NCI-H2029 treated with DMSO at 0.1 percent for 48 hours (cell line): ENCODE measurements around the gene HMX1.
A peak's percentile ranks its signal among the peaks of the same experiment; 100 is the strongest.

ENCODE experiments used
- DNase-seq: peaks from one replicate; lab custom pipeline; 2025; lab: John Stamatoyannopoulos, UW

Gene HMX1

DNA sequence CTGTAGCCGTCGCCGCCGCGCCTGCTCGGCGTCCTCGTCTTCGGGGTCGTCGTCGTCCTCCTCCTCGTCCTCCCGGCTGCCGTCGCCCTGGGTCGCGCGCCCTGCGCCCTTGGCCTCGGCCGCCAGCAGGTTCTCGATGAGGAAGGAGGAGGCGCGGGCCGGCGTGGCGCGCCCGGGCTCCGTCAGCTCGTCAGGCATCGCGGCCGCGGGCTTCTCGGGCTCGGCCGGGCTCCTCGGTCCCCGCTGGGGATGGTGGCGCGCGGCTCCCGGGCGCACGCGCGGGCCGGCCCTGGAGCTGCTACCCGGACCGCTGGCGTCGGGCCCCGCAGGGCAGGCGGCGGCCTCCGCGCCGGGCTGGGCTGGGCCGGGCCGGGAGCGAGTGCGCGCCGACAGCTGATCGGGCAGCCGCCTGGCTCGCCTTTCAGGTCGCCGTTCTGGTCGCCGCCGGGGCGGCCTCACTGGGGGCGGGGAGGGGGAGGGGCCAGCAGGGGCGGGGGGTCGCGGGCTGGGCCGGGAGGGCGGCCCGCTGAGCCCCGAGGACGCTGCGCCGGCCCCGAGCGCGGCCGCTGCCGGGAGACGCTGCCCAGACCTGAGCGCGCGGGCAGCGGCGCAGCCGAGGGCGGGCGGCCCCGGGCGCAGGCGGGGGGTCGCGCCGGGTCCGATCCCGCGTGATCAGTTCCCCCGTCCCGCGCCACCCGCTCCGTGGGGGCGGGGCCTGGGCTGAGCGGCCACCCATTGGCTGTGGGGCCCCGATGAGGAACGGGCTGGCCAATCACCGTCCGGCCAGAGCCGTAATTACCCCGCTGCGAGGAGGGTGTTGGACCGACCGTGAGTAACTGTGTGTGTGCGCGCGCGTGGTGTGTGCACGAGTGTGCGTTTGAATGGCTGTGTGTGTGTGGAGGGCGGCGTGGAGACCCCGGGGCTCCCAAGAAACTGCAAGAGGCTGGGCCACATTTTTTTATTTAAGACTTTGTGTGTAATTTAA lies at the start of gene HMX1:
TSS of gene HMX1 (minus strand) at position 423 of the 985 bp plus-strand sequence. CDS start at position 198, 225 bp downstream.
- DNase-seq: no peak

DNA sequence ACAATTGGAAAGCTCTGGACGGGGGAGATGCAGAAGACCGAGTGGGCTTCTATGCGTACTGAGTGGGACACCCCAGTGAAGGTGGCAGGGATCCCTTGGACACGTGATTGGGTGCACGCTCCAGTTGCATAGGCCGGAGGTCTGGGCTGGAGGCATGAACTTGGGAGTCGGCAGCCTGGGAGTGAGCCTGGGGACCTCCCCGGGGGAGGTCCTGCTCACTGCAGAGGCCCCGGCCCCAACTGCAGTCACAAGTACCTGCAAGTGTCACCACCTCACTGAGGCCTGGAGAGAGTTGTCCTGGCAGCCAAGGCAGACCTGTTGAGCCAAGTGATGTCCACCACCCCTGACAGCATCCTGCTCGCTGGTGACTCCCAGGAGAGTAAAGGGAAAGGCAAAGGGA lies 49.3 kb upstream of the HMX1 start:
- no peak for DNase-seq

DNA sequence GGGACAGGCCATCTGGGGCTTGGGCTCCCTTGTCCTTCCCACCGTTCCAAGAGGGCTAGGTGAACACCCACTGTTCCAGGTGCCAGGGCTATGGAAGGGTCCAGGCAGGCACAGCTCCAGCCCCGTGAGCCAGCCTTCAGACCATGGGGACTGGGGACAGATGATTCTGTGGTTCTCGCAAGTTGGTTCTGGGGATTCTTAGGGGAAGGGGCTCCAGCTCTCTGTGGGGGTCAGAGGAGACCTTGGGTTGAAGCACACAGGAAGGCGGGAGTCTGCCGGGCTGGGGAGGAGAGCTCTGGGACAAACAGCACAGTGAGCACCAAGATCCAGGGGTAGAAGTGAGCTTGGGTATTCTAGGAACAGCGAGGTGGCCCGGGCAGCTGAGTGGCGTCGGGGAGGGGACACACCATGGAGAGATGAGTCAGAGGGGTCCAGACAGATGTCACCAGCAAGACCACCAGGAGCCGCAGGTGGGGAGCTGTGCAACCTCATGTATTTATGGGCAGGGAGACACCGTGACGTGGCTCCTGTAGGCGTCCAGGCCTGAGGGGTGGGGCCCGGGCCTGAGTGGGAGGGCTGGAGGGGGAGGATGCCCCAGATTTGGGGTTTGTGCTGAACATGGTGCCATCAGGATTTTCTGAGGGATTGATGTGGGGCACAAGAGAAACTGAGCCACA lies 48.8 kb upstream of the HMX1 start:
- DNase-seq: no peak

DNA sequence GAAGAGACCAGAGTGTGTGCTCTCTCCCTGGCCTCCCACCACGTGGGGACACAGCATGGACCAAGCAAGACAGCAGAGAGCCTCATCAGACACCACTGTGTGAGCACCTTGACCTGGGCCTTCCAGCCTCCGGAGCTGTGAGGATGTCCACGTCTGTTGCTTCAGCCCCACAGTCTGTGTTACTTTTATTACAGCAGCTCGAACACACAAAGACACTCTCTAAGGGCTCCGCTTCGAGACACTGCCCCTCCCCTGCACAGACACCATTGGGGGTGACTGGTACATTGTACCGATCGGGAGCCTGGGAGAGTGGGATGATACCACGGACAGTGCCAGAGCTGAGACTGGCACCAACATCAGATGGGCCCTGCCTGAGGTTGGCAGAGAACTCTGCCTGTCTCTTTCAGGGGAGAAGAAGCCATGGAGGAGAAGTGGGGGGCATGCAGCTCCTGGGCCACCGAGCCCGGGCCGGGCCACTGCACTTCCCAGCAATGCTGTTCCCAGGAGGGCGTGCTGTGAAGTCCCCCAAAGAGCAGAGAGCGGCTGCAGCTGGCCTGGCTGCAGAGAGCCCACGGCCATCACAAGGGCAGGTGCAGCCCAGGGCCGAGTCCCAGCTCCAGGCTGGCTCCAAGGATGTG lies 48.1 kb upstream of the HMX1 start:
- DNase-seq: no peak

DNA sequence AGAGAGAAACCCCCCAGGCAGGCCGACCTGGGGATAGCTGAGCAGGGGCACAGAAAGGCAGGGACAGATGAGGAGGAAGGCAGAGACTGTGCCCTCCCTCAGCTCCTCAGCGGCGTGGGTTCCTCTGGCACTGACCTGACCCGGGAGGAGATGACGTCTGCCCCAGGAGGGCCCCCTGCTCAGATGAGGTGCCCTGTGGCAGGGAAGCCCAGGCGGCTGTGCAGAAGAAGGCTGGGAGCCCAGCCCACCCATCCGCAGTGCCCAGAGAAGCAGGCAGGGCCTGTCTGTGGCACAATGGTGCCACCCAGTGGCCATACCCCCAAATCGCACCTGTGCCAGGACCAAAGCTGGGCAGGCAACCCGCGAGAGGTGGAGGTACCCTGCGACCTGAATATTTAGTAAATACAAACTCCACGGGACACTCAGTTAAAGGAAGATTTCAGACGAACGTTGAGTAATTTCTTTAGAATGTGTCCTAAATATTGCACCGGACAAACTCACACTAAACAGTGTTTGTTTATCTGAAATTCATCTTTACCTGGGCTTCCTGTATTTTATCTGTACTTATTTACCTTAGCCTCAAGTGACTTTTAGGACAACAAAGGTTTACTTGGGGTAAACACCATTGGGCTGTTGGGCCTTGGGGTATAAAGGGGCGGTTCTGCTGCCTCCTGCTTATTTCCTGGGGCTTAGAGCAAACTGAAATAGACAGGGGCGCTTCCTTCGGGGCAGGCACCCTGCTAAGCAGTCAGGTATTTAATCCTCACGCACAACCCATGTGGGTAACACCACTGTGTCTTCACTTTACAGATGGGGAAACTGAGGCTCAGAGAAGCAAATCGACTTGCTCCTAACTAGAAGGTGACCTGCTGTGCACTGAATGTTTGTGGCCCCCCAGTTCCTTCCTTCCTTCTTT lies 46.5 kb upstream of the HMX1 start:
- peak; percentile 15 for DNase-seq

DNA sequence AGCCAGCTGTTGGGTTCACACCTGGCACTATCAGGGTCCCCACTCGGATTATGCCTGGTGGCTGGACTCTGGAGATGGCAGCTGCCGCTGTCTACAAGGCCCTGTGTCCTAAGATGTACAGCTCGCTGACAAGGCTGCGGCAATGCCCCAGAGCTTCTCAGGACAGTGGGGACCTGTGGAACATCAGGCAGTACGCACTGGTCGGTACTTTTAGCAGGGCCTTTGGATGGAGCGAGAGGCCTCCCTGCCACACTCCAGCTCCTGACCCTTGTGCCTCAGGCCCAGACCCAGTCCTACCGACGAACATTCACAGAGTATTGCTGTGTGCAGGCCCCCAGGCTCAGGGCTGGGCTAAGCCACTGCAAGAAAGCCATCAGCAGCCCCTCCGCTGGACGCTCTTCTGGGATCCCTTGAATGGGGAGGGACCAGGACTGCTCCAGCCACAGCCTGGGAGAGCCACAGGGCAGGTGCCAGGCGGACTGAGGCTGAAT lies 45.7 kb upstream of the HMX1 start:
- DNase-seq: no peak

DNA sequence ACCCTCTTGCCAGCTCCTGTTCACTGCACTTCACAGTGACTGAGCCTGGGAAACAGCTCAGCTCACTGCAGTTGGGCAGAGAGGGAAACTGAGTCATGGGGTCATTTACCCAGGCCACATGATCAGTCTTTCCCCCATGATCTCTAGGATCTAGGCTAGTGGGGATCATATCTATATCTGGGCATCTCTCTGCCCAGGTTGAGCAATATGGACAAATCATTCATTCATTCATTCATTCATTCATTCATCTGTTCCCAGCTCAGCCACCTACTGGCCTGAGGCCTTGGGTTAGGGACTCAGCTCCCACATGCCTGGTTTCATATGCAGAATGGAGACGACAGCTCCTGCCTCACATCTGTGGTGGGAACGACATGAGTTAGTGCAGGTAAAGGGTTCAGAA lies 45.3 kb upstream of the HMX1 start:
- no peak for DNase-seq

DNA sequence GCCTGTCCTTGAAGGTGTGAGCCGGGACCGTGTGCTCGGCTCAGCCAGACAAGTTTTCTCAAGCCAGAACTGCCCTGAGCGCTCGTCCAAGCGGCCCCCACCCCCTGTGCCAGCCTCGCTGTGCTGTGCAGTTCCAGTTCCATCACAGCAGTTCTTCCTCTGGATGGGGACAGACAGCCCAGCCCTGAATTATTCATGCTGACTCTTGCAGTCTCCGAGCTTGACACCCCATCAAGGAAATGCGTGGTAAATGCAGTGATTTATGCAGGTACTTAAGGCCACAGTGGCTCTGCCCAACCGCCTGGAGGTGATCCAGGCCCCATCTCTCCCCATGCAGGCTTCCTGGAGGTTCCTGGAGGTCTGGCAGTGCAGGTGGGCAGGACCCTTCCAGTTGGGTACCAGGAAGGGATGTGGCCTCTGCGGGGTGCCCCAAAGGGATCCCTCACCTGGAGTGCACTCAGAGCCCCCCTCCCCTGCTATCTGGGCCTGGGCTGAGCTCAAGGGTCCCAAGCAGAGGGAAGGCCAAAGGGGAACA lies 44.8 kb upstream of the HMX1 start:
- no peak for DNase-seq

DNA sequence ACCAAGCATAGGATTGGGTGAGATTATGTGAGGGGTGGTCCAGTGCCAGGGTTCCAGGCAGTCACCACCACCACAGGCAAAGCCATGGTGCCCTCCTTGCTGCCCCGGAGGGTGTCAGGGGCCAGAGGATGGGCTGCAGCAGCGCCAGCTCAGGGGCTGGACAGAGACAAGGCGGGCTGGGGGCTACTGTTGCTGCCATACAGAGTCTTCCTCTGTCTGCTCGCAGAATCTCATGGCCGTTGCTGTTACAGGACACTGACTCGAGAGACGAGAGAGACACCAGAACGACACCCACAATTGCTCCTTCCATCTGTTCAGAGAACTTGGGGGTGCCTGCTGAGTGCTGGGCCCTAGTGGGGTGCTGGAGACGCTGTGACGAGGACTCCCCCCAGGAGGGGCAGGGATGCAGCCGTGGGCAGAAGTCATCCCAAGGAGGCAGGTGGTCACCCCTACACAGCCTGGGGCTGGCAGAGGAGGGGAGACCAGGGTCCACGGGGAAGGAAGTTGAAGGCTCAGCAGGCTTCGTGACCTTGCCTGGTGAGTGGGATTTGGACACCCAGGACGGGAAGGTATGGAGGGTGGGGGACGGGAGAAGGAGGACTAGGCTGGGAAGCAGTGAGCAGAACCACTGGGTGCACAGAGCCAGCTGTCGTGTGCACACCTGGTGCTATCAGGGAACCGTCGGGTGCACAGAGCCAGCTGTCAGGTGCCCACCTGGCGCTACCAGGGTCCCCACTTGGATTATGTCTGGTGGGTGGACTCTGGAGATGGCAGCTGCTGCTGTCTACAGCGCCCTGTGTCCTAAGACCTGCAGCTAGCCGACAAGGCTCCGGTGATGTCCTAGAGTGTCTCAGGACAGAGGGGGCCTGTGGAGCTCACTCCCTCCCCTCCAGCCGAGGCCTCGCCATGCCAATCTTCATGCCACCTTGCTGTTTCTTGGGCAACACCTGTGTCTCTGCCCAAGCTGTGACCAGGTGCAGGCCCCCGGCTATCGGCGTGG lies 43.9 kb upstream of the HMX1 start:
- DNase-seq: no peak

DNA sequence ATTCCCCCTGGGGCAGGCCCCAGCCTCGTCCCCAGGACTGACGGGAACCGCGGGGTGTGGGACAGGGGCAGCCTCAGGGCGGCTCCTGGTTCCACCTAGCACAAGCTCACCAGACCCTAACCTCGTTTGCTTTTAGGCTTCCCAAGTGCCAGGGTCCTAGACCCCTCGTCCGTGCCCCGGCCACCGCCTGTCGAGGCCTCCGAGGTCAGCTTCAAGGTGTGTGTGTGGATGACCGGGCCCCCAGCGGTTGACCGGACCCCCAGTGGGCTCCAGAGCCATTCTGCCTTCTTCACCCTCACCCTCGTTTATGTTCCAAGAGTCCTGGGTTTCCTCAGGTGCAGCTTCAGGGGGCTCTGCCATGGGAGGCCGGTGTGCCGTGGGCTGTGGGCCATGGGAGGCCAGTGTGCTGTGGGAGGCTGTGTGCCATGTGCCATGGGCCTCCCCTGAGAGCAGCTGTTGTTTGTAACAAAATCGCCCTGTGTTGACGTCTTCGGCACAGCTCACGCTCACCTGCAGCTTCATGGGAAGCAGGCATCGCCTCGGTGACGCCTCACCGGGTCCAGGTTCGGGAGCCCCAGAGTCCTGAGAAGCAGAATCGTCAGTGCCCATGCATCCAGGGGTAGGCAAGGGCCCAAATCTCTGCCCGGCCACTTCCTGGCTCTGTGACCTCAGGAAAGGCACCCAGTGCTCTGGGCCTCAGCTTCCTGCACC lies 43.0 kb upstream of the HMX1 start:
- DNase-seq: no peak

DNA sequence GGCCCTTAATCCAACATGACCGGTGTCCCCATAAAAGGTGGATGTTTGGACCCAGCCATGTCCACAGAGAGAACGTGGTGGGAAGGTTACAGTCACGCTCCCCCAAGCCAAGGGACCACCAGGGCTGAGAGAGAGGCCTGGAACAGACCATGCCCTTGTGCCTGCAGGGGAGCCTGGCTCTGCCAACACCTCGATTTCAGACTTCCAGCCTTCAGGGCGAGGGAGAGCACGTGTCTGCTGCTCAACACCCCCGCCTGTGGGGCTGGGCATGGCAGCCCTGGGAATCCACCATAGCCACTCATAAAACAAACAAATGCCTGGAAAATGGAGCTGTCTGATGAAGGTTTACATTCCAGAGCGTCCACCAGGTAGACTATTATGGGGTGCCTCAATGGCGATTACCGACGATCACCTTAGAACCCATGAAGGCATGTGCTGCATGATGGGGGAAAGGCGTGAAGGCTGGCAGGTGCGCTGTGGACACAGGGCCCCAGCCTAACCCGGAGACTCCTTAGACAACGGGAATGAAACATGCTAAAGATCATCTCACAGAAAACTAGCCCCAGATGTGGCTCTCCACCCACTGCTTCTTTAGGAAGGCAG lies 42.3 kb upstream of the HMX1 start:
- DNase-seq: no peak

DNA sequence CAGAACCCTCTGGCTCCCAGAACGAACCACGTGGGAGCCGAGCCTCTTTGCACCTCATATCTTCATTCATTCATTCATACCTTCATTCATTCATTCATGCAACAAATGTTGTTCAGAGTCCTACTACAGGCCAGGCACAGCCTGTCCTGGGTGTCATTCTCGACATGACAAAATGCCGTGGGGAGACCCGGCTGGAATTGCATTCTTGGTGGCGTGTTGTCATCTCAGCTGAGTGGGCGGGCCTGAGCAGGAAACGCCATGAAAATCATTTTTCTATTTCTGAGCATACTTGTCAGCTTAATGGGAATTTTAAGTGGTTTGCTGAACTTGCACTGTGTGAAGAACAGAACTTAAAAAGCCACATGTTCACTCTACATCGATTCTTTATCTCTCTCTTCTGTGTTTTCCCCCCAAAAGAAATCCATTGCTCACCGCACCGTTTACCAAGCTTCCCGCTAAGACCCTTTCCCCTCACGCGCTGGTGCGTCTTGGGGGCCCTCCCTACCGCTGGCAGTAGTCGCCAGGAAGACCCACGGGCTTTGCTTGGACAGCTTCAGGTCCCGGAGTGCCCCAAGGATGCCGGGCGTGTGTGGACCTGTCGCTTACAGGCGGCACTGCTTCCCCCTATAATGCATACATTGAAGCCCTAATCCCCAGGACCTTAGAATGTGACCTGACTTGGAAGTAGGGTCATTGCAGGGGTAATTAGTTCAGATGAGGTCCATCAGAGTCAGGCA lies 41.6 kb upstream of the HMX1 start:
- DNase-seq: no peak

DNA sequence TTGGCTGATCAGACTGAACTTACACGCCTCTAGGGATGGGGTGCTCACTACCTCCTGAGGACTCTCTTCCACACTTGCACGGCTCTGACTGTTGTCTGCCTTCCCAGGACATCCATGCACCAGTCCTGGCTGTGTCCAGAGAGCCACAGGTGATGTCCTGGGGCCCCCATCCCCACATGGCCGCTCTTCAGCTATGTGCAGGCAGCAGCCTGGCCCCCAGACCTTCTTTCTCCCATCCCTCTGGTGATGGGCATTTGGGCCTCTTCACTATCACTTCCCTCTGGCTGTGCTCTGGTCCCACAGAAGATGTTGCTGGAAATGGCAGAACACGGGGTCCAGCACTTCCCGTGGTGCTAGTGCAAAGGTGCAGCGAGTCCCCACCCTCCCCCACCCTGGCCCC lies 40.9 kb upstream of the HMX1 start:
- no peak for DNase-seq

DNA sequence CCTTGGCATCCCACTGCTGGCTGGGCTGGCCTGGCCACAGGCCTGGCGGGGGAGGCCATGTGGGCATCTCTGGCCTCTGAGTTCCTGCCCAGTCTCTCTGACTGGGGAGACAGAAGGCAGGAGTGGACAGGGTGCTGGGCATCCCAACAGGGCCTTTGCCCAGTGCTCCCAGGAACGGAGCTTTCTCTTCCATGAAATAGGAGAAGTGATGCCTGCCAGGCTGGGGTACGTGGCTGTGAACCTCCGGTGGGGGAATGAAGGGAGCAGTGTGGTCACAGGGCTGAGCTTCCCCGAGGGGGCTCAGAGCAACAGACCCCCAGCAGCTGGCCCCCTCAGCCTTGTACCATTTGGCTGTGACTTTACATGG lies 40.4 kb upstream of the HMX1 start:
- no peak for DNase-seq

DNA sequence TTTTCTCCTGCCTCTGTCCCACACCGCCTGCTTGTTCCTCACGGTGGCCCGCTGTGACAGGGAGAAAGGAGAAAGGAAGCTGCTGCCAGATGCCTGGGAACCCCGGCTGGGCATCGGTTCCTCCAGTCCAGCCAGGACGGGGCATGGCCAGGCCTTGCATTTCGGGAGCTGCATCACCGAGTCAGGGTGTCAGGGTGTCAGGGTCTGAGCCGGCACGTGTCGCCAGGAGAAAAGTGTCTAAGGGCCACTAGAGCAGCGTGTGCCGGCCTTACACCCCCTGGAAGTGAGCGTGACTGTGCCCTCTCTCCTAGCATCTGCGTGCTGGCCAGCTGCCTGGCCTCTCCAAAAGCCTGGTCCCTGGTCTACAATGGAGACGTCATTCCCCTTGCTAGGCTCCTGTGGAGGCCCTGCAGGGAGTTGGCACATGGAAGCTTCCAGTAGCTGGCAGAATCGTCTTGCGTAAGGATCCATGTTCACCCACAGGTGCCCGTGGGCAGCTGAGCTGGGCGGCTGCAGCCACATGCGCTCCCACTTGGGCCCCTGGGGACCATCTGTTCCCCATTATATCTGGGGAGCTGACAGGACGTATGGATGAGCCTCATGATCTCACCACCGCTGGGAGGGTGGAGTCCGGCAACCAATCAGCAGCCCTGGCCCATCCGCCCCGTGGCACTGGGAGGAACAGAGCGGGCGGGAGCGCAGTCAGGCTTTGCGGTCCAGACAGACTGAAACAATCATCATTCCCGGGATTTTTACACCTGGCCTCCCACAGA lies 39.9 kb upstream of the HMX1 start:
- no peak for DNase-seq

DNA sequence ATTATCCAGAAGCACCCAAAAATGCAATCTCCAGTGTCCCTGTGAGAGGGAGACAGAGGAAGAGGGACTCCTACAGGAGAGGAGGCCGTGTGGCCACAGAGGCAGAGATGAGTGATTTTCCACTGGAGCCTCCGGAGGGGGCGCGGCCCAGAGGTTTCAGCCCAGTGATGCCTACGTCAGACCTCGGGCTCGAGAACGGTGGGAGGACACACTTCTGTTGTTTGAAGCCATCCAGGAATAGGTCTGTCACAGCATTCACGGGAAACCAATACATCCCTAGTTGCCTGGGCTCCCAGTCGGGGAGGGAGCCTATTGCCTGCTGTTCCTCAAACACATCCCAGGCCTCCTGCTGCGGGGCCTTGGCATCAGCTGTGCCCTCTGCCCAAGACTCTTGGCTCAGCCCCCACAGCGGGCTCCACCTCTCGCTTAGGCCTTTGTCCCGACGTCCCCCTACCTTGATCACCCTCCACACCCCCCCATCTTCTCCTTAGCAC lies 39.2 kb upstream of the HMX1 start:
- no peak for DNase-seq

DNA sequence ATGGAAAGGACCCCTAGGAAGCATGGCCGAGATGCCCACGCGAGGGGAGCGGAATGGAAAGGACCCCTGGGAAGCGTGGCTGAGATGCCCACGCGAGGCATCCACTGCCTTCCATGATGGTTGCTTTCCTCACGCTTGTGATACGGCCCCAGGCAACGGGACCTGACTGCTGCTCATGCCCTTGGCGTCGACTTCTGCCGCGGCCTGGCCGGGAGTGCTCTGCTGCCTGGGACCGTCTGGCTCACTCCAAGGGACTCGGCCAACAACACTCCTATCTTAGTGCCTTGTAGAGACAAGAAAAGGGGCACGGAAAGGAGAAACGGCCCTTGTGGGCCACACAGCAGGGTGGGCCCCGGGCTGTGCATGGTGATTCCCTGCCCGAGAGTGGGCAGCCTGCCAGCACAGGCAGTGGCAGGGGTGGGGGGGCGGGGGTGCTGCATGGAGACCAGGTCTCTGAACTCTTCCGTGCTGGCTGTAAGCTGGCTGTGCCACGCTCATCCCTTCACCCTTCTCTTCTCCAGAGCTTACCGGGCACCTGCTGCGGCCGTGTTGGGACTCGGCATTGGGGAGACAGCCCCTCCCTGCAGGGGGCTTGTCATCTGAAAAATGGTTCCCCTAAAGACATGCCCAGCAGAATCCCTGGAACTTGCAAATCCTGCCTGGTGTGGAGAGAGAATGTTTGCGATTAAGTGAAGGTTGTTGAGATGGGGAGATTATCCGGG lies 38.6 kb upstream of the HMX1 start:
- no peak for DNase-seq
